Cerebellar nuclear complex (tissue), 1 donor: ENCODE measurements around the gene ARHGAP42.

Source experiments
- DNase-seq, 2 experiments: peaks; one replicate each; lab custom pipeline; 2025; lab: John Stamatoyannopoulos, UW

The ARHGAP42 gene

DNA sequence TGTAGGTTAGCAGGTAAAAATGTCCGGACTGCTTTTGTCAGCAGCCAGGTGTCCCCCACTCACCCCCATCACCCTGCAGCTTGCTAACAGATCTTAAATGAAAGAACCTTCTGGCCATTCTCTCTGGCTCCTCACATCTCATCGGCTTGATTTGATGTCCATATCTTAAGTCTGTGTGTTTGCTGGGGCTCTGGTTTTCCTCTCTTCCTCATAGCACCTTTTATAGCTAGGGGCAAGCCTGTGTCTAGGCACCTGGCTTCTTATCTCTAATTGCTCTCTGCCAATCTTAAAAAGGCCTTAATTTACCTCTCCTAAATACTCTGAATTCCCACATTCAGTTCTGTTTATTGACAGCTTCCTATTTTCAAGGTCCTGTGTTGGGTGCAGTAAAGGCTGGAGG is 72.0 kb downstream of the ARHGAP42 start:
- DNase-seq = no peak

DNA sequence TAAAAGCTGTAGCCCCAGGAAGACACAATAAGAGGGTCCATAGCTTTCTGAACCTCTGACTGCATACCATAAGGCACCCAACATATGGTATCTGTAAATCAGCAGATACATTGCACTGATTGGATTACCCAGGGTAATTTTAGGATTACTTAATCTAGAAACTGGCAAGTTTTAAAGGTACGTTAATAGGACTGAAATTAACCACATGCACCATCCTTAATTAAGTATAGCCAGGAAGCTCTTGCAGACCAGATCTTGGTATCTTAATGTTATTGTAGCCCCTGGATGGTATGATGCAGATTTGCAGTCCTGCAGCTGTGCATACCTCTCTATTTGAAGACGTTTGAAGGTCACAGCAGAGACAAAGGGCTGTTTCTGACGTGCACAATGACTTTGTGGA is 72.8 kb downstream of the ARHGAP42 start:
- no peak for DNase-seq

DNA sequence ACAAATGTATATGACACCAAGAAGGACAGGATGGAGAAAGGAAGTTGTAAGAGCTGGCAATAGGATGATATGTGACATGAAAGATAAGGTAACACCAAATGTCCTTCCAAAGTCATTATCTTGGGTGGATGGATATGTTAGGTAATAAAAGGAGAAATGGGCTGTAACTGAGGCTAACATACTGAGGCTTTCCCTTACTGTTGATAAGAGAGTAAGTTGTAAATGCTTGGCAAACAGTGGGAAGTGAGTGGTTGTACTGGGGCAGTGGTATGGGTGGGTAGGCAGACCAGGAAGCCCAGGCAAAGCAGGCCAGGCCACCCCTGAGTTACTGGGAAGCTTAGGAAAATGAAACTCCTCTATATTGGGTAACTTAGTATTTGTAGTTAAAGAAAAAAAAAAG is 73.7 kb downstream of the ARHGAP42 start:
- no peak for DNase-seq

DNA sequence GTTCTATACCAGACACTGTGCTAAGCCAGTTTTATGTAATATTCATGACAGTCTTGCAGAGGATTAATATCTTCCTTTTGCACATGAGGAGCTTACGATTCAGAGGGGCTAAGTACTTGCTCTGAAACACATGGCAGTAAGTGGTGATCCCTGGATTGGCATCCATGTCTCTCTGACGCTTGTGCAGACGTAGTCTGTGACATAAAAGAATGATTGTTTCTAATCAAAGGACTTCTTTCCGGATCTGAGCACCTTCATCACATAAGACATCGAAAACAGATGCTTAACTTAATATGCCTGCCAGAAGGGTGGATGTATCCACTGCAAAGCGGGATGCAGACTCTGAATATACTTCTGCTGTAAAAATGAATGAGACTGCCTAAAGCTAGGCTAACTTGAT is 74.8 kb downstream of the ARHGAP42 start:
- no peak for DNase-seq

DNA sequence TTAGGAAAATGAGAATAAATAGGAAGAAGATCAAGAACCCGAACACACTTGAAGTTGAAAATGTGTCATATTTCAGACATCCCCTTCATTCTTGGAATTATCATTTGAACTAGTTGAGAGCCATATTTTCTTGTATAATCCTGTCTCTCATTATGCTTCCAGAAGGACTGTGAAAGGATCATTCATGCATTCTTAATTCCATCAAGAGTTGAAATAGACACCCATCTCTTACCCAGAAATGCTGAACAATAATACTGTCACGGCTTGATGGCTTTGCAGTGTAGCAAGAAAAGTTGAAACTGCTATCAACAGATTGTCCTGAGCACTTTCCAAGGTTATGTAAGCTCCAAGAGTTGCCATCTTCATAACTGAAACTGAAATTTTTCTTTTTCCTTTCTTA is 79.7 kb downstream of the ARHGAP42 start:
- DNase-seq = no peak

DNA sequence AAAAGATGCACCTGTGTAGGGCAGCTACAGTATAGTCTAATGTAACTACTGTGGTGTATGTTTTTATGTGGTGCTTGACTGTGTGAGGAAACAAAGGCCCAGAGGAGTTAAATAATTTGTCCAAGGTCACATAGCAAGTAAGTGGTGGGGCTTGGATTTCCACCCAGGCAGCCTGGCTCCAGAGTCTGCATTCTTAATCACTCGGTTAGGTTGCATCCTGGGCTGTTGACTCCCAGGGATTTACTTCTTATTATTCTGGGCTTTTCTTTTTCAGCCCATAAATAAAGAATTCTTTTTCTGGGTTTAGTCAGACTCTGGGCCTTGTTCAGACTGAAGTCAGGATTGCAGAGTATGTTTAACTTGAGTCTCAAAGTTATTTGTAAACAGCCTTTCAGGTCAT is 82.1 kb downstream of the ARHGAP42 start:
- DNase-seq = no peak

DNA sequence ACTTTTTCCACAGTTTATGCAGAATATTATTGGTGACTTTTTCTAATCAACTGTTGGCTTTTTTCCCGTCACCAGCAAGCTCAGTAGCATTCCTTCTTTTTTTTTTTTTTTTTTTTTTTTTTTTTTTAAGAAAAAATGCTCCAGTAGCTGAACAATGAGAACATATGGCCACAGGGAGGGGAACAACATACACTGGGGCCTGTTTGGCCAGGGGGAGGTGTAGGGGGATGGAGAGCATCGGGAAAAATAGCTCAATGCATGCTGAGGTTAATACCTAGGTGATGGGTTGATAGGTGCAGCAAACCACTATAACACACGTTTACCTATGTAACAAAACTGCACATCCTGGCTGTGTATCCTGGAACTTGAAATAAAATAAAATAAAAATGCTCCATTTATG is 82.5 kb downstream of the ARHGAP42 start:
- no peak for DNase-seq

DNA sequence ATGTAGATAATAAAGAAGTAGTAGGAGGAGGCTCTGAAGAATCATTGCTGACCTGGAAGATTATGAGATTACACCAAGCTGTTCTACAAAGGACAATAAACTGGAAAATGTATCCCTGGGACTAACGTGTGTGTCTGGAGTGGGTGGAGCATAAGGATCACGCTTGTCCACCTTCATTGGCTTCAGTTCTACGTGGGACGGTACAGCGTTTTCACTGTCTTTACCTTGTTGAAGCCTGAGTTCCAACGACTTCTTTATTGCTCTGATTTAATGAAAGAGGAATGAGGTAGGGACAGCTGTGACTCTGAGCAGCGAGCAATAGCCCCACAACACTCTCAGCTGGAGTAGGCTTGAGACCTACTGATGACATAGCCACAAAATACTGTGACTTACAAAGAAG is 87.0 kb downstream of the ARHGAP42 start:
- no peak for DNase-seq

DNA sequence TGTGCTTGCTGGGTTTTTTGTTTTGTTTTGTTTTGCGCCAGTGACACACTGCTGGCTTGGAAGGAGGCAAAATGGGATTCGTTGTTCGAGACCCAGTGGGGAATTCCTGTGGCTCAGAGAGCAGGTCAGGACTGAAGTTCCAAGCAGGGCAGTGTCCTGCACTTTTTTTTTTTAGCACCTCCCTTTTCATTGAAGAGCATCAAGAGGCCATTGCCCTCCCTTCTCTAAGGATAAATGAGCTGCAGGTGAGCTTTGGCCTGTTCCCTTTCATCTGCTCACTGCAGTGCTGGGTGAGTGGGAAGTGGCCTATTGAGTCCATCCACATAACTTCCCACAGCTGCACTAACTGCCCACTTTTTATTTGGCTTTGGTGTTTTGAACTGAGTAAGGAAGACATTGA is 87.8 kb downstream of the ARHGAP42 start:
- DNase-seq = no peak

DNA sequence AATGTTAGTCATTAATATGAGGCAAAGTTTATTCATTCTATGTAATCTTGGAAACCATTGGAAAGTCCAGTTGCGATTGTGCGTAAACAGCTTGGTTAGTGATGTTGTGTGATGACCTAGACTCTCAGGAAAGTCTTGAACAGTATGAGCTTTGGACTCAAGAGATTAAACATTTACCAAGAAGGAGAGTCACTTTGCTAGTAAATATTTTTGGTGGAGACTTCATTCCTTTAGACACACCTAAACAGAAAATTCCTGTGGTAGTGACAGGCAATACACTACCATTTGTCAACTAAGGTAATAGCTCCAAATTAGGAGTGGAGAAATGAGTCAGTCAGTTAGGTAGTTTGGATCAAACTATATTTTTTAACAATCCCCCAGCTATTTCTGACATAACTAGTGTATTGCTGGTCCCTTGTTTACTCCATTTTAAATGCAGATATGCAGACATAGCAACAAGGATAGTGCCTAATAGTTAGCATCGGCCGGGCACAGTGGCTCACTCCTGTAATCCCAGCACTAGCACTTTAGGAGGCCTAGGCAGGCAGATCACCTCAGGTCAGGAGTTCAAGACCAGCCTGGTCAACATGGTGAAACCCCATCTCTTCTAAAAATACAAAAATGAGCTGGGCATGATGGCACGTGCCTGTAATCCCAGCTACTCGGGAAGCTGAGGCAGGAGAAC is 89.3 kb downstream of the ARHGAP42 start:
- no peak for DNase-seq

DNA sequence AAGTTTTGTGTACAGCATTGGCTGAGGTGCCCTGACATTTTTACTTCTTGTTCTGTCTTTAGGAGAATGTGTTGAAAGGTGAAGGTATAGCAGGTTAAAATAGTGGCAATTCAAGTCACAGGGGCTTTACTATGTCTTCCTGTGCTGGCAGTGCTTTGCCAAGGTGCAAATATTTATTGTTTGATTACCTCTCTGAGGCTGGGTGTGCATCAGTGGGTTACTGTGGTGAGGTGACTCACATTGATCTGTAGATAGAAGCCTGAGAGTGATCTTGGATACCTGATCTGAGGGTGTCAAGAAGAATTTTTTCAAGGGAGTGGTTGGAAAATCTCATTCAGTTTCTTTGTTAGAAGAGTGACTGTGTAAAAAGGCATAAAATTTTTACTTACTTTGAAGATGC is 90.0 kb downstream of the ARHGAP42 start:
- DNase-seq = no peak

DNA sequence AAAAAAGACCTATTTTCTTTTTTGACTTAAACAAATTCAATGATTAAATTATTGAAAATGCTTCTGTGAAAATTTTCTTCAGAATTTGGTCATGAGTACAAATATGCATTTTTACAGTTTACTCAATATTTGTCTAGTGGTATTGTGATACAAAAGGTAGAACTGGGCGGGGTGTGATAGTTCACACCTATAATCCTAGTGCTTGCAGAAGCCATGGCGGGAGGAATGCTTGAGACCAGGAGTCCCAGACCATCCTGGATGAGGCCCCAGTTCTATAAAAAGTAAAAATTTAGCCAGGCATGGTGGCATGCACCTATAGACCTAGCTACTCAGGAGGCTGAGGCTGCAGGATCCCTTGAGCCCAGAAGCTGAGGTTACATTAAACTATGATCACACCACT is 90.6 kb downstream of the ARHGAP42 start:
- DNase-seq = no peak

DNA sequence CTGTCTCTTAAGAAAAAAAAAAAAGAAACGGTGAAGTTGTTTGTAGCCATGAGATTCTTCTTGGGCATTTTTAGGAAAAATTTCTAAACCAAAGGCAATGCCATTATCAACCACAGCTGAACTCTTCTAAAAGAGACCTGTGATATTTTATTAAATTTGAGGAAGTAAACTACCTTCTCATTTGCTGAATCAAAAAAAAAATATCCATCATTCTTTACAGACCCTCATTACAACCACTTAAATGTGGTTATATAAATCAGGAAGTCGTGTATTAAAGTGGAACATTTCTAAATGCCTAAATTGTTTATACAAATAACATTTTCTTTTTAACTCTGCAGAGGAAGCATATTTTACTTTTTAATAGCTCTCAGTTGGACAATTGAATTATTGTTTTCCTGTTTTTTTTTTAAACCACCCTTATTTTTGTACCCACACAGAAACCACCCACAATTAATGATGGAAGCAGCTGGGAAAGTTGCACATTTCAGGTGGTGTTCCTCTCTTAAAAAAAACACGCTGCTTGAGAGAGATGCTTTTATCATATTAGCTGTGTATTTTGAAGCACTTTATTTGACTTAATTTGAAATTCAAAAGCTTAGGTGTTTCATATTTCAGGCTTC is 91.2 kb downstream of the ARHGAP42 start:
- DNase-seq = no peak

DNA sequence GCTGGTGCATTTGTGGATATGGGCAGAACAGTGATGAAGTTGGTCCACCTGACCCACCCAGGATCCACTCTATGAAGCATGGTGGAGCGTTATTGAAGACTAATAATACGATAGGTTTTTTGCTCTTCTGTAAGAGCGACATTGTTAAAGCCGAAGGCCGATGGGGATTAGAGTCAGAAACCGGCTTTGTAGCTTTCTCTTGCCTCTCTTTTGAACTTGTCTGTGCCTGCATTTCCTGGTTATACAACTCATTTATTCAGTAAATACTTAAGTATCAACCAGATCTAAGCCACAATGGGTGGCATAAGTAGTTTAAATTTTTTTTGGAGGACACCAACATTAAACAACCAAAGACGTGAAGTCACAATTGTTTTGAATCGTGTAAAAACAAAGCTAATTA is 93.4 kb downstream of the ARHGAP42 start:
- DNase-seq = no peak

DNA sequence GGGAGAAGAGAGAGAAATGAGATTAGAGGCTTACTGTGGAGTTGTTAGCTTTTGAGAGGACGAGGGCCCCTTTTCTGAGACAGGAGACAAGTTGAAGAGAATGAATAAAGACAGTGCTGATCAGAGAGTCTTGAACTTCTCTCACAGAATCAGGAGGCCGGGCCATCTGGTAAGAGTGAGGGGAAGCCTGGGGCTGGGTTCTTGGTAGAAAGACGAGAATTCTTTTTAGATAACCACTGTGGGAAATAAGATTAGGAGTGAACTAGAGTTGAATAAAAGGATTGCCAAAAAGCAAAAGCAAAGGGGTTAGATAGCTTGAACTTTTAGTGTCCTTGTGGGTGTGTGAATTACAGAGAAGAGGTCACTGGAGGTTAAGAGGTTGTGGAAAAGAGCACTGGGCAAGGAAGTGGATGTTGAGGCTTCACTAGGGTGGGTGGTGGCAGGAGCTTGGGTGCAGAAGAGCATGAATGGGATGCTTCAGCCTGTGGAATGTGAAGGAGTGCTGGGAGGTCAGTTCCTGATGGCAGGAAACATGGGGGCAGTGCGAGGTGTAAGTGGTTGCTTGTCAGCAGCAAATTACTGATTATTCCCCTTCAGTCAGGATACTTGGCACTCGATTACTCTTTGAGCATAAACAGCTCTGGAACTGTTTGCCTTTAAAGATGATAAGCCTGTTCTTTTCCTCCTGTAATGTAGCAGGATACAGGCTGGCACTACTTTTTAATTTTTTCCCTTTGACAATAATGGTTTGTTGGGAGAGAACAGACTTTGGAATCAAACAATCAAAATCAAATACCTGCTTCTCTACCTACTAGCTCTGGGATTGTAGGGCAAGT is 98.3 kb downstream of the ARHGAP42 start:
- no peak for DNase-seq

DNA sequence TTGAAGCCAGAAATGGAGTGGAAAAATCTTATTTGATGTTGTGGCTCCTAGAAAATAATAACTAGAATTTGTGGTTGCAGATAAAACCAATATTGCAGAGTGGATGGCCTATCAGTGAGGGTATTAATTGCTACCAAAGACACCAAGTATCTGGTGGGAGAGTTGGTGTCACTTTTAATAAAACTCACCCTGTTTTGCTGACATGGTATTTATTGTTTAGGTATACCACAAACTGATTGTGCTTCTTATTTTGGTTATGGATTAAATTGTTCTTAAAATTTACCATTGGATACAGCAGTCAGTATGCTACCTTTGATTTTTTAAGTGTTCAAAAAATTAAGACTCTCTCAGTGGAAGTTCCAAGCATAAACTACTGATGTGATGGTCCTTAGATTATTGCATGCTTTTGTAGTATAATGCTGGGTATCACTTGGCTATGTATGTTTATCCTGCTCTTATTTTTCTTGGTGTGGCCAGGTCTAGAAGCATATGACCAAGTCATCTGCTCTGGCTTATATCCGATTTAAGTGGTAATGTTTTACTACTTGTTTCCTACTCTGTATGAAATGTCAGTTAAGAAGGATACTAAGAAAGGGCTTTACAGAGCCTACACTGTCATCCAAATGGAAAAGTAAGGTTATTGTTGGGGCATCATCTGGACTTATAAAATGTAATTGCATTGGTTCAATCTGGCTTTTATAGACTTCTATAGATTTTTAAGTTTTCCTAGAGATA is 101.6 kb downstream of the ARHGAP42 start:
- DNase-seq = no peak

DNA sequence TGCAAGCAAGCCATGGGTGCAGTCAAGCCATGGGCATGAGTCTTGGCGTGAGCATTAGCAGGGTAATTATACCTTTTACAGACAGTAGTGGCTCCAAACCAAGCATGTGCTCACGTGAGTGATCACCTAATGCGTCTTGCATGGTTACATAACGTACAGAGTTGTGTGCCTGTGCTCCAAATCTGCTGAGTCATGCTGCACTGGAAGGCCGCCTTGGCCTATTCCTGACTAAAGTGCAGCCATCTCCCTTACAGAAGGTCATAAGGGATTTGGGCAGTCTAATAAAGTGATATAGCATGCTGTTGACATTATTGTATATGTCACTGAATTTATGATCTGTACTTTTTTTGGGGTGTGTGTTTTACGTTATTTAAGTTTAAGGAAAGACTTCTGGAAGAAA is 102.4 kb downstream of the ARHGAP42 start:
- DNase-seq = no peak

DNA sequence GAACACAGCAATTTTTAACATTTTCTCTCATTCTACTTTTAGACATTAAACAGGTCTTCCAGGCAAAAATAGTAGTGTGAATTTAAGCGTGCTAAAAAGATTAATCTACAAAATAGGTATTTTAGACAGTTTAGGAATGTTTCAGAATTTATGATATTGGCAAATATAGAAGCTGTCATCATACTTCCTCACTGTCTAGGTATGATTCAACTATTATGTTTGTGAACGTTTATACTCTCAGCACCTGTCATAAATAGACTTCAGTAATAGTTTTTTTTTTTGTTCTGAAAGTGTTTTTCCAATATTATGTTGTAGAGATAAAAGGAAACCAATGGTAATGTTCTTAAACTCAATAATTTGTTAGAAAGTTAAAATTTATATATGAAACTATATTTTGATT is 103.0 kb downstream of the ARHGAP42 start:
- no peak for DNase-seq

DNA sequence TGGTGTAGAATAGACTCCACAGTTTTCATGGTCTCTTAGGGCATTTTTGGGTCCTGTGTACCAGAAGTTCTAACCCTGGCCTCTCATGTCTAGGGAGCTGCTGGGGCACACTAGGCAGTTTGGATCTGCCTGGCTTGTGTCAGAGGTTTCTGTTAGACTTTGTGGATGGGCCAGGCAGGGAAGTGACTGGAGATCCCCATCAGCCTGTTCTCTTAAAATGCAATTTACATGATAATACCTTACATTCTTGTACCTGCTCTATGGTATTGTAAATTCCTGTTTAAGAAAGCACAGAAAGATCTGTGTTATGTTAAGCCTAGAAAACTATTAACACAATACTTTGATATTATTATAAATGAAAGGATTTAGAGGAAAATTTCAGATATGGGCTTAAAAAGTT is 104.0 kb downstream of the ARHGAP42 start:
- no peak for DNase-seq

DNA sequence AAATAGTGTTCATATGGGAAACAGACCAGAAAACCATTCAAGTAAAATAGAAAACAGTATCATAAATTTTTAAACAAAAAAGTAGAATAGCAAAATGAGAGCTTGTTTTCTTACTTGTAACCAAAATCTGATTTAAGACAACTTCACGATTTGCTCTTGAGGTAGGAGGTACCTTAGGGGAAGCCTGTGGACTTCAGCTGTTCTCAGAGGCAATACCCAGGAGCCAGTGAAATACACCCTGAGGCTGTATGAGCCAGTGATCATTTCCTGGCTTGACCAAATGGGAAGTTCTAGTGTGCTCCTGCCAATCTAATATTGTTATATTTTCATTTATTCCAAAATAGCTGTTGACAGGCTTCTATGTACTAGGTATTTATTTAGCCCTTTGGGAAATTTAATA is 104.8 kb downstream of the ARHGAP42 start:
- DNase-seq = no peak

DNA sequence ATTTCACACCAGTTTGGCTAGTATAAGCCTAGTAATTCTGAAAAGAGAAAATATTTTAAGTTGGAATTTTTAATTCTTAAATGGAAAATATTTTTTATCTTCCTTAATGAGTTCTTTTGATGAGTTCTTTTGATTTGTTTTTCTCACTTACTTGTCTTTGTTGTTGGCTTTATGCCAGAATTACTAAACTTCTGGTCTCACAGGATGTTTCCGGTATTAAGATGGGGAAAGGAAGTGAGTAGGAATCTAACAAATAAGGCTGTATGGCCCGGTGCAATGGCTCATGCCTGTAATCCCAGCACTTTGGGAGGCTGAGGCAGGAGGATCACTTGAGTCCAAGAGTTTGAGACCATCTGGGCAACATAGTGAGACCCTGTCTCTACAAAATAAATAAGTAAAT is 106.4 kb downstream of the ARHGAP42 start:
- DNase-seq = no peak

DNA sequence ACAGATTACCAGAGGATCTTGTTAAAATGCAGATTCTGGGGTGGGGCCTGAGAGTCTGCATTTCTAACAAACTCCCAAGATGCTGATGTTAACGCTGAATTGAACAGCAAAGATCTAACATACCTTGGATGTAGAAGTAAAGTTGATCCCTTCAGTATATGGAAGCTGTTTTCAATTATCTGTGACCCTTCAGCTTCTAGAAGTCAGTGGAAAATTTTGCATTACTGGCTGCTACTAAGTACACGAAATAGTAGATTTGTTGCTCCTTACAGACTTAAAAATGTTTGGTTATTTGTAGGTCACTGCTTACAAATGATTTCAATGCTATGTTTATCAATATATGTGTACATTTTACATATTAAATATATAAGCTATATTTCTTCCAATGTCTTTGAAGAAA is 107.4 kb downstream of the ARHGAP42 start:
- no peak for DNase-seq

DNA sequence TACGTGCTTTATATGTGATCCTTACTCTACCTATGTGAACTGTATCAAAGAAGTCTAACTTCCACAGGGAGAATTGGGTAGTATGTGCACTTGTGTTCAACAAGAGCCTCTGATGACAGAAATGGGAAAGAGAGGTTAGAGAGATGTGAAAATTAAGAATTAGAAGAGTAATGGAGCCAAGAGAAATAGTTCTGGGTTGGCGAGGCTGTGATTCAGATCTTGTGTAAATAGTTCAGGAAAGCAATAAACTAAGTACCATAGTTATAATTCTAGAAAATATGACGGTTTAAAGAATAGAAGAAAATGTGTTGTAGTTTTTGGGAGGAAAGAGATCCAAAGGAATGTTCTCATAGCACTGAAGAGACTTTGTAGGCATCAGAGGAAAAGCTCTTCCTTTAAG is 112.4 kb downstream of the ARHGAP42 start:
- DNase-seq = no peak
